Measurements from ENCODE around the gene HOXB3. TPM values are rescaled to one million over a fixed set of nuclear protein-coding genes. Genes with fewer than 3 reads are reported as not detected.

Gene HOXB3
- total RNA-seq, 3 donors from 2014 or later: 13.8 to 36.7 (median 14.4) TPM

- intact Hi-C loops (cut with DNase I; ENCODE audit: low total_unique reads): no loop called here
- Histone ChIP-seq H3K4me3 (peak overlapping the region; percentile 19 to 33 (median 30)), H3K4me1 (no peaks in the 10 kb centered on the region), H3K36me3 (no peaks in the 10 kb centered on the region), H3K27me3 (peaks cover 0 to 8% of the 10 kb centered on the region in 2 donors), H3K27ac (peak overlapping the region; percentile 34 to 76), H3K9me3 (no peaks in the 10 kb centered on the region)
- TF ChIP-seq CTCF (IDR thresholded peaks at IDR 0.05) (no peak), POLR2AphosphoS5 (IDR thresholded peaks at IDR 0.05) (no peak), POLR2A (IDR thresholded peaks at IDR 0.05) (no peak)
- no peak for DNase-seq (ENCODE audit: low spot score in 2 of 2)
Measured at GRCh38 chr17:48570325-48571023, 19.6 kb downstream of the HOXB3 start.

GRCh38 chr17:48569674-48570324 lies 20.2 kb downstream of the HOXB3 start:
- TF ChIP-seq CTCF (IDR thresholded peaks at IDR 0.05): no peak
- no peak for TF ChIP-seq POLR2A (IDR thresholded peaks at IDR 0.05)
- no peak for TF ChIP-seq POLR2AphosphoS5 (IDR thresholded peaks at IDR 0.05)
- intact Hi-C loops (cut with DNase I; ENCODE audit: low total_unique reads): no loop called here
- Histone ChIP-seq H3K9me3 (no peaks in the 10 kb centered on the region), H3K27ac (peak overlapping the region in 1 of 2 donors; percentile 76), H3K27me3 (peaks cover 0 to 8% of the 10 kb centered on the region in 2 donors), H3K4me1 (no peaks in the 10 kb centered on the region), H3K36me3 (no peaks in the 10 kb centered on the region), H3K4me3 (peak overlapping the region in 2 of 3 donors; percentile 30 to 33)
- DNase-seq (ENCODE audit: low spot score in 2 of 2): no peak

- no peaks in the 10 kb centered on the region for H3K4me1 ChIP-seq
- H3K27me3 ChIP-seq: peaks cover 0 to 8% of the 10 kb centered on the region in 2 donors
- H3K4me3 ChIP-seq: peak overlapping the region; percentile 16 to 44 (median 37)
- peak overlapping the region in 1 of 2 donors; percentile 49 for H3K27ac ChIP-seq
- intact Hi-C loops (cut with DNase I; ENCODE audit: low total_unique reads): no loop called here
- H3K36me3 ChIP-seq: no peaks in the 10 kb centered on the region
- DNase-seq (ENCODE audit: low spot score in 2 of 2): no peak
- H3K9me3 ChIP-seq: no peaks in the 10 kb centered on the region
- TF ChIP-seq POLR2AphosphoS5 (IDR thresholded peaks at IDR 0.05) (no peak), POLR2A (IDR thresholded peaks at IDR 0.05) (no peak), CTCF (IDR thresholded peaks at IDR 0.05) (no peak)
Measured at GRCh38 chr17:48569240-48569582, 20.8 kb downstream of the HOXB3 start.

- intact Hi-C loops (cut with DNase I; ENCODE audit: low total_unique reads): no loop called here
- H3K4me3 ChIP-seq: peak overlapping the region; percentile 16 to 44 (median 37)
- peak overlapping the region in 1 of 2 donors; percentile 49 for H3K27ac ChIP-seq
- H3K9me3 ChIP-seq: no peaks in the 10 kb centered on the region
- H3K27me3 ChIP-seq: peaks cover 0 to 12% of the 10 kb centered on the region in 2 donors
- no peak for TF ChIP-seq POLR2A (IDR thresholded peaks at IDR 0.05)
- TF ChIP-seq POLR2AphosphoS5 (IDR thresholded peaks at IDR 0.05): peak in 2 of 3 donors; percentile 12 to 16
- H3K4me1 ChIP-seq: peaks cover 0 to under 1% of the 10 kb centered on the region in 2 donors
- no peak for DNase-seq (ENCODE audit: low spot score in 2 of 2)
- no peaks in the 10 kb centered on the region for H3K36me3 ChIP-seq
Measured at GRCh38 chr17:48568499-48569239, 21.4 kb downstream of the HOXB3 start.

GRCh38 chr17:48567646-48568354 lies 22.2 kb downstream of the HOXB3 start:
- Histone ChIP-seq H3K4me1 (peaks cover 0 to 3% of the 10 kb centered on the region in 2 donors), H3K27ac (peak overlapping the region; percentile 15 to 92), H3K27me3 (peaks cover 0 to 18% of the 10 kb centered on the region in 2 donors), H3K36me3 (no peaks in the 10 kb centered on the region), H3K9me3 (no peaks in the 10 kb centered on the region), H3K4me3 (peak overlapping the region in 2 of 3 donors; percentile 37 to 44)
- intact Hi-C loops (cut with DNase I; ENCODE audit: low total_unique reads): no loop called here
- no peak for DNase-seq (ENCODE audit: low spot score in 2 of 2)
- TF ChIP-seq POLR2A (IDR thresholded peaks at IDR 0.05) (no peak), POLR2AphosphoS5 (IDR thresholded peaks at IDR 0.05) (no peak), CTCF (IDR thresholded peaks at IDR 0.05) (no peak)
